Measurements from ENCODE around the gene ABHD2. TPM values are rescaled to one million over a fixed set of nuclear protein-coding genes. Genes with fewer than 3 reads are reported as not detected.

The ABHD2 gene
- total RNA-seq, 1 experiment from 2014 or later: 15.6 TPM

DNA sequence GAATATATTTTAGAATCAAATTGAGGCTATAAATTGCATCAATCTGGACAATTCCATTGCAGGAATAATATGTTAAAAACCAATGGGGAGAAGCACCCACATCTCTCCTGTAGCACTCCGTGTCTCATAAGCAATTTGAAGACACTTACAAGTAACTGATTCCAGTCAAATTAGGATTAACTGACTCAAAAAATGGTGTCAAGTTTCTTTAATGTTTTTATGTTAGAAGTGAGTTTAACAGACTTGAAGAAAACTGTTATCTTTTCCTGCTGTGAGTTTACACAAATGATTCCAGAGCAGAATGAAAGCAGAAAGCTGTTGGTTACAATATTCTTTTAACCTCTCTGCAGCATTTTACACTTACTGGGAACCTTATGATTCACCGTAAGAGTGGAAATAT lies 109.9 kb downstream of the ABHD2 start:
- Histone ChIP-seq H3K79me2 (ENCODE audit: insufficient read depth, low read length) (no peaks in the 10 kb centered on the region), H2BK12ac (ENCODE audit: insufficient read length, low read depth, low read length) (no peak overlapping the region), H3T11ph (ENCODE audit: low read length) (no peak overlapping the region), H3K56ac (ENCODE audit: insufficient read length, low read depth, low read length) (no peak overlapping the region), H3K4me2 (ENCODE audit: insufficient read depth, insufficient read length, low read length) (no peak overlapping the region), H4K91ac (ENCODE audit: insufficient read length, low read depth, low read length) (no peak overlapping the region), H3K9me3 (ENCODE audit: control insufficient read depth, low read depth, low read length) (no peaks in the 10 kb centered on the region), H3K4me1 (ENCODE audit: insufficient read depth, low read length) (peaks cover 7% of the 10 kb centered on the region), H2BK120ac (ENCODE audit: low read depth, low read length, poor library complexity, severe bottlenecking) (no peak overlapping the region), H2AK5ac (ENCODE audit: insufficient read length, low read length) (peak overlapping the region; percentile 9), H3K18ac (ENCODE audit: insufficient read length, low read depth, low read length) (no peak overlapping the region), H3K4ac (ENCODE audit: low read depth, low read length) (no peak overlapping the region), H3K23me2 (ENCODE audit: insufficient read length, low read depth, low read length, poor library complexity, severe bottlenecking) (peaks cover 4% of the 10 kb centered on the region), H2BK15ac (ENCODE audit: low read depth, low read length) (no peak overlapping the region), H3K27me3 (ENCODE audit: insufficient read depth, low read length) (no peaks in the 10 kb centered on the region), H3K23ac (ENCODE audit: insufficient read length, low read depth, low read length) (no peak overlapping the region), H4K5ac (ENCODE audit: insufficient read length, low read depth, low read length) (no peak overlapping the region), H4K20me1 (ENCODE audit: control insufficient read depth, insufficient read depth, insufficient read length) (no peaks in the 10 kb centered on the region), H3K79me1 (ENCODE audit: insufficient read depth, low read depth, low read length, poor library complexity, severe bottlenecking) (no peaks in the 10 kb centered on the region), H4K8ac (replicated peaks; ENCODE audit: insufficient read length, low read depth, low read length) (no peak overlapping the region), H3K27ac (ENCODE audit: insufficient read length, low read depth, low read length) (peak overlapping the region; percentile 81), H3K9ac (ENCODE audit: extremely low read depth, insufficient read length, low read length) (no peak overlapping the region), H3K14ac (ENCODE audit: insufficient read depth, low read length) (no peak overlapping the region), H2AFZ (ENCODE audit: low read length) (no peak overlapping the region), H2BK20ac (ENCODE audit: low read depth, low read length, poor library complexity, severe bottlenecking) (no peak overlapping the region), H2BK5ac (ENCODE audit: insufficient read length, low read length) (no peak overlapping the region)
- Mint-ChIP-seq H3K27ac (peak overlapping the region in 2 of 3 experiments; percentile 65 to 85; a peak in 3 of 7 replicates), H3K36me3 (ENCODE audit: insufficient read depth in 1 of 3, low read depth in 3 of 3) (peaks cover 3 to 6% (median 6%) of the 10 kb centered on the region in 3 experiments; a peak in 5 of 7 replicates), H3K27me3 (ENCODE audit: low read depth) (no peaks in the 10 kb centered on the region), H3K9me3 (no peaks in the 10 kb centered on the region), H3K4me3 (no peak overlapping the region), H3K4me1 (peaks cover 56 to 66% of the 10 kb centered on the region in 2 experiments)
- no peak for DNase-seq
- TF ChIP-seq CTCF (conservative IDR thresholded peaks at IDR 0.05): no peak
- WGBS (ENCODE audit: extremely low coverage, insufficient read length, low lambda C conversion rate): no CpG with 5 or more reads among the region's 2 CpGs
